A549 (cell line): ENCODE data around the gene AGAP3. TPM values are rescaled to one million over a fixed set of nuclear protein-coding genes. Genes with fewer than 3 reads are reported as not detected.

ENCODE experiments used
- ATAC-seq, 2 experiments: fragments of 200-7000 bp in 1 of 2; fragments of >200 bp in 1 of 2; cut with Nextera tagmentation in 1 of 2; cut with Tn5 transposase in 1 of 2; 3 replicates each; pipeline versions ENCODE4 v1.8.0 to v1.9.1; 2018 to 2020; ENCODE audit warnings: mild to moderate bottlenecking in 1 of 2, moderate library complexity in 1 of 2
- CTCF ChIA-PET: fragments of 300-600 bp; sonication (Branson Sonifier 250); formaldehyde crosslinking; extraction: SDS; loops from one replicate; lab custom pipeline; 2021; ENCODE audit warnings: antibody characterized with exemption, inconsistent platforms; lab: Yijun Ruan, JAX
- POLR2A ChIA-PET: fragments of 350-600 bp; formaldehyde crosslinking; extraction: SDS; loops from one replicate; lab custom pipeline; 2021; ENCODE audit warnings: antibody characterized with exemption, inconsistent platforms; lab: Yijun Ruan, JAX
- DNase-seq, 2 experiments: peaks; one replicate each; pipeline versions ENCODE4 v3.0.0 to v3.0.0-alpha.2; 2011 to 2016; ENCODE audit warnings: low read depth in 1 of 2, low spot score in 1 of 2
- FAIRE-seq: peaks from 2 replicates; lab custom pipeline; 2011; peaks lifted over from hg19 to GRCh38; lab: Jason Lieb, UNC
- H3K27ac ChIP-seq, 2 experiments: fragments of >200 bp; sonication (Bioruptor Twin); formaldehyde crosslinking; 3 replicates each; pipeline ENCODE4 v1.5.1; 2016 to 2017
- H3K4me1 ChIP-seq: fragments of >200 bp; sonication (Bioruptor Twin); formaldehyde crosslinking; 3 replicates; pipeline ENCODE4 v1.6.1; 2016
- H3K4me2 ChIP-seq: fragments of >200 bp; sonication (Bioruptor Twin); formaldehyde crosslinking; 3 replicates; pipeline ENCODE4 v1.6.1; 2016
- H3K4me3 ChIP-seq: fragments of >200 bp; sonication (Bioruptor Twin); formaldehyde crosslinking; 3 replicates; pipeline ENCODE4 v1.5.1; 2016
- H3K9me3 ChIP-seq: fragments of >200 bp; sonication (Bioruptor Twin); formaldehyde crosslinking; 3 replicates; pipeline ENCODE4 v1.6.1; 2016
- EHMT2 ChIP-seq: fragments of 200-600 bp; sonication (generic); IDR thresholded peaks from 2 replicates; pipeline ENCODE4 v1.6.1; 2016; ENCODE audit warnings: antibody characterized with exemption, low read depth, mild to moderate bottlenecking, moderate library complexity
- ESRRA ChIP-seq: fragments of 150-350 bp; IDR thresholded peaks from 2 replicates; pipeline ENCODE4 v1.6.1; 2014; ENCODE audit warnings: mild to moderate bottlenecking, low read length, borderline replicate concordance
- FOSL2 ChIP-seq, 2 experiments: fragments of 450-650 bp in 1 of 2; fragments of >200 bp in 1 of 2; sonication (Bioruptor Twin) in 1 of 2; formaldehyde crosslinking; IDR thresholded peaks; 2 replicates each; pipeline versions ENCODE4 v1.5.0 to v1.6.1; 2016 to 2020; ENCODE audit warnings: mild to moderate bottlenecking in 1 of 2, moderate library complexity in 1 of 2
- HDAC2 ChIP-seq: fragments of 200-600 bp; sonication (generic); IDR thresholded peaks from 2 replicates; pipeline ENCODE4 v1.6.1; 2016
- HEYL ChIP-seq: fragments of 250-450 bp; sonication (Bioruptor Pico); IDR thresholded peaks from 2 replicates; pipeline ENCODE4 v1.8.0; 2021; ENCODE audit warnings: mild to moderate bottlenecking, moderate library complexity
- HOXA7 ChIP-seq: fragments of 250-450 bp; sonication (Bioruptor Pico); IDR thresholded peaks from 2 replicates; pipeline ENCODE4 v1.5.0; 2020; ENCODE audit warnings: mild to moderate bottlenecking, moderate library complexity
- HOXB13 ChIP-seq: fragments of 250-450 bp; sonication (Bioruptor Pico); IDR thresholded peaks from 2 replicates; pipeline ENCODE4 v1.5.0; 2020; ENCODE audit warnings: low read depth, mild to moderate bottlenecking, moderate library complexity
- HOXB5 ChIP-seq: fragments of 250-450 bp; sonication (Bioruptor Pico); IDR thresholded peaks from 2 replicates; pipeline ENCODE4 v1.5.0; 2020; ENCODE audit warnings: mild to moderate bottlenecking, moderate library complexity
- JUN ChIP-seq, 2 experiments: fragments of >200 bp; sonication (Bioruptor Twin); formaldehyde crosslinking; IDR thresholded peaks; 2 replicates in 1 of 2; 3 replicates in 1 of 2; pipeline ENCODE4 v1.6.1; 2016 to 2017
- JUNB ChIP-seq: fragments of >200 bp; sonication (Bioruptor Twin); formaldehyde crosslinking; IDR thresholded peaks from 2 replicates; pipeline ENCODE4 v1.6.1; 2016
- KDM5A ChIP-seq: fragments of 200-600 bp; sonication (generic); IDR thresholded peaks from 2 replicates; pipeline ENCODE4 v1.6.1; 2016; ENCODE audit warnings: antibody characterized with exemption, mild to moderate bottlenecking
- MAFK ChIP-seq: fragments of 450-650 bp; IDR thresholded peaks from 2 replicates; pipeline ENCODE4 v1.6.1; 2014; ENCODE audit not compliant: partially characterized antibody
- MAZ ChIP-seq: fragments of 150-350 bp; IDR thresholded peaks from 2 replicates; pipeline ENCODE4 v1.6.1; 2014; ENCODE audit warnings: antibody characterized with exemption, low read depth, low read length, borderline replicate concordance
- NPAS2 ChIP-seq: fragments of 250-450 bp; sonication (Bioruptor Pico); IDR thresholded peaks from 2 replicates; pipeline ENCODE4 v1.8.0; 2022; ENCODE audit warnings: mild to moderate bottlenecking, moderate library complexity, borderline replicate concordance
- PHF8 ChIP-seq: fragments of 200-600 bp; sonication (generic); IDR thresholded peaks from 2 replicates; pipeline ENCODE4 v1.6.1; 2016; ENCODE audit warnings: low read depth, mild to moderate bottlenecking, antibody characterized with exemption, moderate library complexity, borderline replicate concordance
- RFX5 ChIP-seq: fragments of 450-650 bp; IDR thresholded peaks from 2 replicates; pipeline ENCODE4 v1.7.1; 2014; ENCODE audit warnings: antibody characterized with exemption, mild to moderate bottlenecking, moderate library complexity
- SMC3 ChIP-seq: fragments of >200 bp; sonication (Bioruptor Twin); formaldehyde crosslinking; IDR thresholded peaks from 3 replicates; pipeline ENCODE4 v1.6.1; 2018; ENCODE audit warnings: inconsistent platforms
- TFCP2L1 ChIP-seq: fragments of 250-450 bp; sonication (Bioruptor Pico); IDR thresholded peaks from 2 replicates; pipeline ENCODE4 v1.5.0; 2021; ENCODE audit warnings: mild to moderate bottlenecking
- ZNF302 ChIP-seq: fragments of 250-450 bp; sonication (Bioruptor Pico); IDR thresholded peaks from 2 replicates; pipeline ENCODE4 v1.9.0; 2021; ENCODE audit warnings: inconsistent platforms, mild to moderate bottlenecking, moderate library complexity
- ZSCAN20 ChIP-seq: fragments of 250-450 bp; sonication (Bioruptor Pico); IDR thresholded peaks from 2 replicates; pipeline ENCODE4 v1.8.0; 2022; ENCODE audit warnings: mild to moderate bottlenecking, moderate library complexity
- WGBS: methylation state at CpG from one replicate; pipeline ENCODE4 v1.1.6; 2017; ENCODE audit errors: missing lambda C conversion rate; 5-methylcytosine and 5-hydroxymethylcytosine counted together
- polyA plus RNA-seq, 4 experiments: library from polyadenylated mRNA; depleted of rRNA in 3 of 4; stranded (reverse); fragments of >200 nt; fragmentation: RNase III in 1 of 4; extraction: RNeasy Plus Mini Kit Qiagen cat#74134 plus additional on column Dnase treatment in 1 of 4; gene quantifications; 2 replicates in 3 of 4; 3 replicates in 1 of 4; pipeline ENCODE4 v1.2.3, GENCODE V29; 2011 to 2017
- TF ChIP-seq, protein P1 (sequence below): fragments of 200-600 bp; sonication (generic); IDR thresholded peaks from 2 replicates; pipeline ENCODE4 v1.6.1; 2016; ENCODE audit warnings: antibody characterized with exemption, mild to moderate bottlenecking, moderate library complexity
- TF ChIP-seq, protein P2 (sequence below): fragments of >200 bp; sonication (Bioruptor Twin); formaldehyde crosslinking; IDR thresholded peaks from 3 replicates; pipeline ENCODE4 v1.6.1; 2016
- TF ChIP-seq, protein P3 (sequence below): fragments of 250-450 bp; sonication (Bioruptor Pico); IDR thresholded peaks from 2 replicates; pipeline ENCODE4 v1.5.0; 2020; ENCODE audit warnings: low read depth, mild to moderate bottlenecking, moderate library complexity
- TF ChIP-seq, protein P4 (sequence below): fragments of >200 bp; sonication (Bioruptor Twin); formaldehyde crosslinking; IDR thresholded peaks from 3 replicates; pipeline ENCODE4 v1.5.1; 2016
- TF ChIP-seq, protein P5 (sequence below): fragments of >200 bp; sonication (Bioruptor Twin); formaldehyde crosslinking; IDR thresholded peaks from 2 replicates; pipeline ENCODE4 v1.6.1; 2016
- TF ChIP-seq, protein P6 (sequence below): fragments of 150-350 bp; IDR thresholded peaks from 2 replicates; pipeline ENCODE4 v1.6.1; 2014; ENCODE audit warnings: low read depth, mild to moderate bottlenecking, low read length

AGAP3 gene
- polyA plus RNA-seq, 2 of the 4 experiments (the other 2 are of a cell fraction): 33.8 to 45.9 TPM

DNA sequence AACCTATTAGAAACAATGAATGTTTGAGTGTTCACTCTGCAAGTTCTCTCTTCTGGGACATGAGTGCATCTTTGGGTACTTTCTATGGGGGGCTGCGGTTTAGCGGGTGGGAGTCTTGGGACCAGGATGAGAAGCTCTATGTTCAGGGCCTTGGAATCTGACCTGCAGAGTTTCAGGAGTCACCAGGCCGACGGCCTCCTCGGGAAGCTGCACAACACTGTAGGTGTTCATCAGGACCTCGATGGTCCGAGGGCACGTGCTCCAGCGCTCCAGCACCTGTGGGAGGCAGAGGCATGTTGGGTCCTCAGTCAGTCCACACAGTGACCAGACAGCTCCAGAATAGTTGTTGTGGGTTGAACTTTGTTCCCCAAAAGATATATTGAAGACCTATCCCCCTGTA lies 90.1 kb downstream of the AGAP3 start:
- ChIA-PET POLR2A (no interaction called here), CTCF (interaction anchor here (0.8 to 5.3 kb wide), 8 partner anchors 9 to 580 kb away, joined by 3 to 34 read pairs (median 4); partner anchors contain the start of gene GBX1)
- no peaks in the 10 kb centered on the region for H3K4me1 ChIP-seq
- no peak for DNase-seq
- H3K4me3 ChIP-seq: no peak overlapping the region
- H3K27ac ChIP-seq: no peak overlapping the region
- no peak for FAIRE-seq
- TF ChIP-seq, protein P1, sequence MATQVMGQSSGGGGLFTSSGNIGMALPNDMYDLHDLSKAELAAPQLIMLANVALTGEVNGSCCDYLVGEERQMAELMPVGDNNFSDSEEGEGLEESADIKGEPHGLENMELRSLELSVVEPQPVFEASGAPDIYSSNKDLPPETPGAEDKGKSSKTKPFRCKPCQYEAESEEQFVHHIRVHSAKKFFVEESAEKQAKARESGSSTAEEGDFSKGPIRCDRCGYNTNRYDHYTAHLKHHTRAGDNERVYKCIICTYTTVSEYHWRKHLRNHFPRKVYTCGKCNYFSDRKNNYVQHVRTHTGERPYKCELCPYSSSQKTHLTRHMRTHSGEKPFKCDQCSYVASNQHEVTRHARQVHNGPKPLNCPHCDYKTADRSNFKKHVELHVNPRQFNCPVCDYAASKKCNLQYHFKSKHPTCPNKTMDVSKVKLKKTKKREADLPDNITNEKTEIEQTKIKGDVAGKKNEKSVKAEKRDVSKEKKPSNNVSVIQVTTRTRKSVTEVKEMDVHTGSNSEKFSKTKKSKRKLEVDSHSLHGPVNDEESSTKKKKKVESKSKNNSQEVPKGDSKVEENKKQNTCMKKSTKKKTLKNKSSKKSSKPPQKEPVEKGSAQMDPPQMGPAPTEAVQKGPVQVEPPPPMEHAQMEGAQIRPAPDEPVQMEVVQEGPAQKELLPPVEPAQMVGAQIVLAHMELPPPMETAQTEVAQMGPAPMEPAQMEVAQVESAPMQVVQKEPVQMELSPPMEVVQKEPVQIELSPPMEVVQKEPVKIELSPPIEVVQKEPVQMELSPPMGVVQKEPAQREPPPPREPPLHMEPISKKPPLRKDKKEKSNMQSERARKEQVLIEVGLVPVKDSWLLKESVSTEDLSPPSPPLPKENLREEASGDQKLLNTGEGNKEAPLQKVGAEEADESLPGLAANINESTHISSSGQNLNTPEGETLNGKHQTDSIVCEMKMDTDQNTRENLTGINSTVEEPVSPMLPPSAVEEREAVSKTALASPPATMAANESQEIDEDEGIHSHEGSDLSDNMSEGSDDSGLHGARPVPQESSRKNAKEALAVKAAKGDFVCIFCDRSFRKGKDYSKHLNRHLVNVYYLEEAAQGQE: no peak
- TF ChIP-seq, protein P2, sequence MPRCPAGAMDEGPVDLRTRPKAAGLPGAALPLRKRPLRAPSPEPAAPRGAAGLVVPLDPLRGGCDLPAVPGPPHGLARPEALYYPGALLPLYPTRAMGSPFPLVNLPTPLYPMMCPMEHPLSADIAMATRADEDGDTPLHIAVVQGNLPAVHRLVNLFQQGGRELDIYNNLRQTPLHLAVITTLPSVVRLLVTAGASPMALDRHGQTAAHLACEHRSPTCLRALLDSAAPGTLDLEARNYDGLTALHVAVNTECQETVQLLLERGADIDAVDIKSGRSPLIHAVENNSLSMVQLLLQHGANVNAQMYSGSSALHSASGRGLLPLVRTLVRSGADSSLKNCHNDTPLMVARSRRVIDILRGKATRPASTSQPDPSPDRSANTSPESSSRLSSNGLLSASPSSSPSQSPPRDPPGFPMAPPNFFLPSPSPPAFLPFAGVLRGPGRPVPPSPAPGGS: no peak
- TF ChIP-seq SMC3 (no peak), NPAS2 (CRISPR knock-in tag) (no peak), JUNB (no peak), HOXB13 (CRISPR knock-in tag) (no peak), RFX5 (no peak), JUN (IDR thresholded peaks at IDR 0.05) (no peak), MAFK (no peak), MAZ (no peak), HDAC2 (no peak), ESRRA (no peak)
- TF ChIP-seq, protein P3, sequence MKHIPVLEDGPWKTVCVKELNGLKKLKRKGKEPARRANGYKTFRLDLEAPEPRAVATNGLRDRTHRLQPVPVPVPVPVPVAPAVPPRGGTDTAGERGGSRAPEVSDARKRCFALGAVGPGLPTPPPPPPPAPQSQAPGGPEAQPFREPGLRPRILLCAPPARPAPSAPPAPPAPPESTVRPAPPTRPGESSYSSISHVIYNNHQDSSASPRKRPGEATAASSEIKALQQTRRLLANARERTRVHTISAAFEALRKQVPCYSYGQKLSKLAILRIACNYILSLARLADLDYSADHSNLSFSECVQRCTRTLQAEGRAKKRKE (CRISPR knock-in tag): no peak
- no peak for ATAC-seq
- no peak overlapping the region for H3K4me2 ChIP-seq
- H3K9me3 ChIP-seq: no peaks in the 10 kb centered on the region
- WGBS: 83% methylated on average over 9 of the region's 9 CpGs

DNA sequence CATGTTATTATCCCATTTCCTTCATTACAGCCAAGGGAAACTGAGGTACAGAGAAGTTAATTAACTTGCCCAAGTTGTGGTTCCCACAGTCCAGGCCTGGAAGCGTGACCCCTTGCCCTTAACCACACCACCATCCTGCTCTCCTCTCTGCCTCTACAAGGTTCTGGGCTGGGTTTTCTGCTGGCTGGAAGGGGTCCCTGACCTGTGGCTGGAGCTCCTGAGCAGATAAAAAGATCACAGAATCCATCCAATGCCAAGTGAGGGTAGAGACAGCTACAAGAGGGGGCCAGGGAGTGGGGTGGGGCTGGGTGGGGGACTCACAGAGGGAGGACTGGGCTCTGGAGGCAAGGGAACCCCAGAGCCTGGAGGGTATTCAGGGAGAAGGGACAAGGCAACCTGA lies 91.0 kb downstream of the AGAP3 start:
- FAIRE-seq (no peak), DNase-seq (no peak), ATAC-seq (no peak)
- Histone ChIP-seq H3K4me1 (no peaks in the 10 kb centered on the region), H3K4me3 (no peak overlapping the region), H3K9me3 (no peaks in the 10 kb centered on the region), H3K27ac (no peak overlapping the region), H3K4me2 (no peak overlapping the region)
- CTCF ChIA-PET: interaction anchor here (0.7 to 5.3 kb wide), 6 partner anchors 10 to 138 kb away, joined by 3 to 34 read pairs (median 5); partner anchors contain the start of gene GBX1
- POLR2A ChIA-PET: no interaction called here
- WGBS: 27% methylated on average over 1 of the region's 1 CpG
- TF ChIP-seq FOSL2 (IDR thresholded peaks at IDR 0.05) (no peak), FOSL2 (CRISPR knock-in tag; IDR thresholded peaks at IDR 0.05) (no peak), ZNF302 (CRISPR knock-in tag) (no peak), ESRRA (no peak), EHMT2 (no peak), ZSCAN20 (no peak), RFX5 (no peak), PHF8 (no peak), TFCP2L1 (CRISPR knock-in tag) (no peak), HOXB5 (CRISPR knock-in tag) (no peak), HDAC2 (no peak), KDM5A (no peak), MAFK (no peak), JUNB (no peak), HOXA7 (CRISPR knock-in tag) (no peak), HEYL (CRISPR knock-in tag) (no peak)
- TF ChIP-seq, protein P4, sequence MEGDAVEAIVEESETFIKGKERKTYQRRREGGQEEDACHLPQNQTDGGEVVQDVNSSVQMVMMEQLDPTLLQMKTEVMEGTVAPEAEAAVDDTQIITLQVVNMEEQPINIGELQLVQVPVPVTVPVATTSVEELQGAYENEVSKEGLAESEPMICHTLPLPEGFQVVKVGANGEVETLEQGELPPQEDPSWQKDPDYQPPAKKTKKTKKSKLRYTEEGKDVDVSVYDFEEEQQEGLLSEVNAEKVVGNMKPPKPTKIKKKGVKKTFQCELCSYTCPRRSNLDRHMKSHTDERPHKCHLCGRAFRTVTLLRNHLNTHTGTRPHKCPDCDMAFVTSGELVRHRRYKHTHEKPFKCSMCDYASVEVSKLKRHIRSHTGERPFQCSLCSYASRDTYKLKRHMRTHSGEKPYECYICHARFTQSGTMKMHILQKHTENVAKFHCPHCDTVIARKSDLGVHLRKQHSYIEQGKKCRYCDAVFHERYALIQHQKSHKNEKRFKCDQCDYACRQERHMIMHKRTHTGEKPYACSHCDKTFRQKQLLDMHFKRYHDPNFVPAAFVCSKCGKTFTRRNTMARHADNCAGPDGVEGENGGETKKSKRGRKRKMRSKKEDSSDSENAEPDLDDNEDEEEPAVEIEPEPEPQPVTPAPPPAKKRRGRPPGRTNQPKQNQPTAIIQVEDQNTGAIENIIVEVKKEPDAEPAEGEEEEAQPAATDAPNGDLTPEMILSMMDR: no peak
- TF ChIP-seq, protein P5, sequence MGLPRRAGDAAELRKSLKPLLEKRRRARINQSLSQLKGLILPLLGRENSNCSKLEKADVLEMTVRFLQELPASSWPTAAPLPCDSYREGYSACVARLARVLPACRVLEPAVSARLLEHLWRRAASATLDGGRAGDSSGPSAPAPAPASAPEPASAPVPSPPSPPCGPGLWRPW: no peak
- TF ChIP-seq, protein P3 (CRISPR knock-in tag): no peak
- TF ChIP-seq, protein P6, sequence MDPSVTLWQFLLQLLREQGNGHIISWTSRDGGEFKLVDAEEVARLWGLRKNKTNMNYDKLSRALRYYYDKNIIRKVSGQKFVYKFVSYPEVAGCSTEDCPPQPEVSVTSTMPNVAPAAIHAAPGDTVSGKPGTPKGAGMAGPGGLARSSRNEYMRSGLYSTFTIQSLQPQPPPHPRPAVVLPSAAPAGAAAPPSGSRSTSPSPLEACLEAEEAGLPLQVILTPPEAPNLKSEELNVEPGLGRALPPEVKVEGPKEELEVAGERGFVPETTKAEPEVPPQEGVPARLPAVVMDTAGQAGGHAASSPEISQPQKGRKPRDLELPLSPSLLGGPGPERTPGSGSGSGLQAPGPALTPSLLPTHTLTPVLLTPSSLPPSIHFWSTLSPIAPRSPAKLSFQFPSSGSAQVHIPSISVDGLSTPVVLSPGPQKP: no peak
